DOHH2 (cell line): ENCODE data around the gene MNT.

Source experiments
- EZH2phosphoT487 ChIP-seq: fragments of 200-600 bp; sonication (generic); IDR thresholded peaks from 2 replicates; pipeline ENCODE4 v1.6.1; 2017; ENCODE audit warnings: borderline replicate concordance, mild to moderate bottlenecking, antibody characterized with exemption, low read length, moderate library complexity, mixed read lengths
- TF ChIP-seq, protein P1 (sequence below): fragments of 200-600 bp; sonication (generic); IDR thresholded peaks from one replicate; pipeline ENCODE4 v1.5.1; 2014; ENCODE audit warnings: antibody characterized with exemption, mild to moderate bottlenecking, low read depth, low read length; ENCODE audit not compliant: poor library complexity, severe bottlenecking

DNA sequence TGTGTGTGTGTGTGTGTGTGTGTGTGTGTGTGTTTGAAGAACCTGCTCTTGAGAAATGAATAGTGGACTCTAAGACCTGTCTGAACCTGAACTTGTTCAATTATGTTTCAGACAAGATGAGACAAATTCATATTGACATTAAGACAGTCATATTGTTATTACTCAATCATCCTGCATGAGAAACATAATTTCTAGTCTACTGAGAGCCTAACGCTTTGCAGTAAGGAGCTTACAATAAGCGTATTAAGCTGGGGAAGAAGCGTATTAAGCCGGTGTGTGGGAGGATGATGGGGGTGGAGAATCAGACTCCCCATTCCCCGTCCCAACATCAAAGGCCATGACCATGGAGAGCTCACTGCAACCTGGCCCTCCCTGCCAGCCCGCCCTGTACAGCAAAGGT, 22.4 kb upstream of the MNT start:
- TF ChIP-seq EZH2phosphoT487: no peak
- TF ChIP-seq, protein P1, sequence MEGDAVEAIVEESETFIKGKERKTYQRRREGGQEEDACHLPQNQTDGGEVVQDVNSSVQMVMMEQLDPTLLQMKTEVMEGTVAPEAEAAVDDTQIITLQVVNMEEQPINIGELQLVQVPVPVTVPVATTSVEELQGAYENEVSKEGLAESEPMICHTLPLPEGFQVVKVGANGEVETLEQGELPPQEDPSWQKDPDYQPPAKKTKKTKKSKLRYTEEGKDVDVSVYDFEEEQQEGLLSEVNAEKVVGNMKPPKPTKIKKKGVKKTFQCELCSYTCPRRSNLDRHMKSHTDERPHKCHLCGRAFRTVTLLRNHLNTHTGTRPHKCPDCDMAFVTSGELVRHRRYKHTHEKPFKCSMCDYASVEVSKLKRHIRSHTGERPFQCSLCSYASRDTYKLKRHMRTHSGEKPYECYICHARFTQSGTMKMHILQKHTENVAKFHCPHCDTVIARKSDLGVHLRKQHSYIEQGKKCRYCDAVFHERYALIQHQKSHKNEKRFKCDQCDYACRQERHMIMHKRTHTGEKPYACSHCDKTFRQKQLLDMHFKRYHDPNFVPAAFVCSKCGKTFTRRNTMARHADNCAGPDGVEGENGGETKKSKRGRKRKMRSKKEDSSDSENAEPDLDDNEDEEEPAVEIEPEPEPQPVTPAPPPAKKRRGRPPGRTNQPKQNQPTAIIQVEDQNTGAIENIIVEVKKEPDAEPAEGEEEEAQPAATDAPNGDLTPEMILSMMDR: no peak
